Measurements from ENCODE around the gene ZNF280B. TPM values are rescaled to one million over a fixed set of nuclear protein-coding genes. Genes with fewer than 3 reads are reported as not detected.
"Not testable (repeated sequence)": the region's sequence is repeated elsewhere in the genome, so short reads cannot be mapped to it uniquely, and the experiment has no call there.

Gene ZNF280B
- polyA plus RNA-seq, 3 donors from 2014 or later = 0.18 to 1.1 (median 0.34) TPM

- H3K9me3 Mint-ChIP-seq = peaks cover 0 to 4% (median 0%) of the 10 kb centered on the region in 6 donors
- H3K27ac Mint-ChIP-seq = no peak overlapping the region
- no peaks in the 10 kb centered on the region for H3K36me3 Mint-ChIP-seq
- H3K4me1 Mint-ChIP-seq = no peaks in the 10 kb centered on the region
- H3K4me3 Mint-ChIP-seq = no peak overlapping the region
- no peak for DNase-seq
- peaks cover 6 to 22% (median 11%) of the 10 kb centered on the region in 3 donors for H3K27me3 Mint-ChIP-seq (ENCODE audit: low read depth in 3 of 3)
Measured at GRCh38 chr22:22442928-22443709, 65.4 kb downstream of the ZNF280B start.

GRCh38 chr22:22441626-22442025 lies 66.9 kb downstream of the ZNF280B start:
- not testable (repeated sequence) for H3K4me3 Mint-ChIP-seq, H3K27ac Mint-ChIP-seq, H3K9me3 Mint-ChIP-seq, DNase-seq, H3K36me3 Mint-ChIP-seq, H3K4me1 Mint-ChIP-seq
- H3K27me3 Mint-ChIP-seq (ENCODE audit: low read depth in 3 of 3) = peaks cover 7 to 30% (median 11%) of the 10 kb centered on the region in 3 donors

GRCh38 chr22:22440188-22440587 lies 68.4 kb downstream of the ZNF280B start:
- H3K9me3 Mint-ChIP-seq = peaks cover 0 to 4% (median 0%) of the 10 kb centered on the region in 6 donors
- no peak for DNase-seq
- peaks cover 9 to 30% (median 14%) of the 10 kb centered on the region in 3 donors for H3K27me3 Mint-ChIP-seq (ENCODE audit: low read depth in 3 of 3)
- no peaks in the 10 kb centered on the region for H3K36me3 Mint-ChIP-seq
- no peak overlapping the region for H3K4me3 Mint-ChIP-seq
- H3K4me1 Mint-ChIP-seq = no peaks in the 10 kb centered on the region
- H3K27ac Mint-ChIP-seq = no peak overlapping the region

Other genes with a start within 250 kb of the ZNF280B start
- gene ZNF280A, start 11.5 kb upstream of the ZNF280B start, polyA plus RNA-seq = not detected
- gene PRAME, start 50.5 kb upstream of the ZNF280B start, polyA plus RNA-seq = not detected
- gene GGTLC2, start 135.9 kb upstream of the ZNF280B start, polyA plus RNA-seq = not detected